Measurements from ENCODE around the gene BANP. TPM values are rescaled to one million over a fixed set of nuclear protein-coding genes. Genes with fewer than 3 reads are reported as not detected.

Gene BANP
- total and polyA plus RNA-seq, 2 of the 8 experiments (the other 6 are each of a cell fraction or from before 2014, with no cell fraction given) = 25.8 to 39.8 TPM

DNA sequence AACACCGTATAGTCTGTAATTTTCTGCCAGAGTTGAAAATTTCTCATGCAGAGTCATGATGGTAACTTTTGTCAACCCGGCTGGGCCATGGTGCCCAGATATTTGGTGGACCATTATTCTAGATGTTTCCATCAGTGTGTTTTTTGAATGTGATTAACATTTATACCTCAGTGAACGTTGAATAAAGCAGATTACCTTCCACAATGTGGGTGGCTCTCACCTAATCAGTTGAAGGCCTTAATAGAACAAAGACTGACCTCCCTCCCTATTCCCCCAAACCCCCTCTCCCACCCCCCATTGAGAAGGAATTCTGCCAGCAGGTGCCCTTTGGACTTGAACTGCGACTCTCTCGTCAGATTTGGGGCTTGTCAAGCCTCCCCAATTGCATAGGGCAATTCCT is 8.6 kb upstream of the BANP start:
- Histone ChIP-seq H3K18ac (ENCODE audit: extremely low read depth, low read length) (no peak overlapping the region), H2BK20ac (ENCODE audit: low read length) (no peak overlapping the region), H3K4ac (replicated peaks; ENCODE audit: insufficient read length, low read depth, low read length) (no peak overlapping the region), H3K56ac (replicated peaks; ENCODE audit: insufficient read length, low read depth, low read length) (no peak overlapping the region), H3K23me2 (ENCODE audit: low read depth, low read length) (0 out of 2 replicates have a peak, but pooled peaks cover 2% of the 10 kb centered on the region), H3K79me2 (ENCODE audit: control insufficient read depth in 1 of 2, insufficient read depth in 2 of 2, low read length in 2 of 2) (no peaks in the 10 kb centered on the region), H3K27ac (ENCODE audit: low read depth, low read length) (no peak overlapping the region), H3K36me3 (ENCODE audit: control insufficient read depth in 2 of 4, insufficient read depth in 4 of 4, low read length in 3 of 4) (no peaks in the 10 kb centered on the region), H2BK15ac (ENCODE audit: low read length) (no peak overlapping the region), H3K4me2 (ENCODE audit: insufficient read depth in 1 of 2, low read depth in 2 of 2, low read length in 2 of 2) (no peak overlapping the region), H3K23ac (ENCODE audit: insufficient read length) (no peak overlapping the region), H2BK12ac (ENCODE audit: low read depth, low read length) (no peak overlapping the region), H4K91ac (replicated peaks; ENCODE audit: insufficient read length, low read length) (no peak overlapping the region), H2BK5ac (ENCODE audit: low read depth, low read length) (no peak overlapping the region), H3K27me3 (replicated peaks in 1 of 4; ENCODE audit: control insufficient read depth in 3 of 4, extremely low read depth in 1 of 4, insufficient read depth in 3 of 4, low read length in 3 of 4) (no peaks in the 10 kb centered on the region), H4K5ac (ENCODE audit: insufficient read length, low read depth, low read length) (no peak overlapping the region), H2BK120ac (replicated peaks; ENCODE audit: low read depth, low read length) (no peak overlapping the region), H3K79me1 (ENCODE audit: low read depth, low read length) (no peaks in the 10 kb centered on the region), H4K20me1 (replicated peaks in 1 of 2; ENCODE audit: control insufficient read depth in 1 of 2, insufficient read depth in 2 of 2, low read length in 2 of 2) (no peaks in the 10 kb centered on the region), H4K8ac (ENCODE audit: extremely low read depth, insufficient read depth, low read length) (no peak overlapping the region), H3K4me1 (replicated peaks in 1 of 4; ENCODE audit: control insufficient read depth in 3 of 4, insufficient read depth in 4 of 4, low read length in 3 of 4) (peaks cover 5 to 17% (median 10%) of the 10 kb centered on the region in 4 experiments), H2AK5ac (ENCODE audit: low read depth, low read length) (no peak overlapping the region), H2AFZ (ENCODE audit: low read length) (no peak overlapping the region), H3K14ac (ENCODE audit: insufficient read length) (no peak overlapping the region), H3K4me3 (ENCODE audit: extremely low read depth in 1 of 4, insufficient read depth in 2 of 4, low read depth in 3 of 4, low read length in 4 of 4) (no peak overlapping the region), H3K9ac (replicated peaks in 1 of 4; ENCODE audit: extremely low read depth in 1 of 4, low read depth in 3 of 4, low read length in 3 of 4) (no peak overlapping the region; a peak in 1 of 7 replicates), H3K9me3 (ENCODE audit: insufficient read depth in 2 of 2, low read depth in 1 of 2, low read length in 1 of 2) (no peaks in the 10 kb centered on the region)
- TF ChIP-seq CBX8 (IDR thresholded peaks at IDR 0.05; ENCODE audit: borderline replicate concordance, low read depth, low read length) (no peak), HDAC2 (IDR thresholded peaks at IDR 0.05; ENCODE audit: borderline replicate concordance in 1 of 2, low read depth in 2 of 2, low read length in 2 of 2) (no peak), JUN (IDR thresholded peaks at IDR 0.05; ENCODE audit: low read depth, low read length) (no peak), POLR2A (IDR thresholded peaks at IDR 0.05; ENCODE audit: control extremely low read depth in 1 of 2, low read depth in 2 of 2, low read length in 2 of 2) (no peak)
- WGBS, 2 experiments (ENCODE audit: extremely low coverage in 1 of 2, insufficient coverage in 1 of 2, insufficient read length in 1 of 2, insufficient replicate concordance in 2 of 2, low coverage in 1 of 2, low lambda C conversion rate in 2 of 2, missing lambda C conversion rate in 1 of 2) = 66% methylated on average over 5 of the region's 5 CpGs; no CpG with 5 or more reads in 1 of the 2 experiments
- FAIRE-seq (no peak), DNase-seq (ENCODE audit: low read depth in 1 of 2, low spot score in 2 of 2) (no peak)
- CTCF ChIA-PET (ENCODE audit: partially characterized antibody) = interaction anchor here (0.6 to 1.0 kb wide), 2 partner anchors 16 to 27 kb away, joined by 4 to 6 read pairs; no protein-coding TSS in a partner anchor
- POLR2A ChIA-PET (ENCODE audit: partially characterized antibody) = interaction anchor here (0.9 kb wide), 1 partner anchor 8 kb away, joined by 3 read pairs; the partner anchor contains the start of gene BANP
